ENCODE data around the gene SIRPA. TPM values are rescaled to one million over a fixed set of nuclear protein-coding genes. Genes with fewer than 3 reads are reported as not detected.

Gene SIRPA
- total and polyA plus RNA-seq, 2 experiments from 2014 or later: 16.0 to 18.6 TPM

DNA sequence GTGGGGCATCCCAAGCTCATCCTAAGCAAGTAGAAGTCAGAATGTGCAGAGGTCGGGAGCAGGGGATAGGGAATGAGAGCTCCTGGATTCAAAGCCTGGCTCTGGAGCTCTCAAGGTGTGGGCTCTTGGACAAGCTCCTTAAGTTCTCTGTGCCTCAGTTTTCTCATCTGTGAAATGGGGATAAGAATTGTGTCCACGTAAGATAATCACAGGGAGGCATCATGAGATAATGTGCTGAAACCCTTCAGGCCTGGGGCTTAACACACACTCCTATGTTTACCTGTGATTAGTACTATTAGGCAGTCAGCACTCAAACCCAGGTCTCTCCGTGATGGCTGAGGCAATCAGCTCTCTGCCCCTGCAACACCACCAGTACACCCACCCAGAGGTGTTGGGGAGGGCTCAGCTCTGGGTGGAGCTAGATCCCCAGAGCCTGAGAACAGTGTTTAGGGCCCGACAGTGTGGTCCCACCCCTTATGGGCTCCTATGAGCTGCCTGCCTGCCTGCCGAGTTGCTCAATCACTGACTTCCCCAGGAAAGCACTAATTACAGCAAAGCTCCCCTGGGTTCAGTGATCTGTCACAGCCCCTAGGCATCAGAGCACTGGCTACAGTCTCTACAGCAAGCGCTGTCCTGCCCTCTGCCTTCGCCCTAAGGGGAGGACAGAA lies 6.3 kb upstream of the SIRPA start:
- no peak overlapping the region for H3K27ac ChIP-seq
- no peak for TF ChIP-seq EZH2phosphoT487 (IDR thresholded peaks at IDR 0.05; ENCODE audit: low read depth, severe bottlenecking, unreplicated experiment)
- TF ChIP-seq, protein P1, sequence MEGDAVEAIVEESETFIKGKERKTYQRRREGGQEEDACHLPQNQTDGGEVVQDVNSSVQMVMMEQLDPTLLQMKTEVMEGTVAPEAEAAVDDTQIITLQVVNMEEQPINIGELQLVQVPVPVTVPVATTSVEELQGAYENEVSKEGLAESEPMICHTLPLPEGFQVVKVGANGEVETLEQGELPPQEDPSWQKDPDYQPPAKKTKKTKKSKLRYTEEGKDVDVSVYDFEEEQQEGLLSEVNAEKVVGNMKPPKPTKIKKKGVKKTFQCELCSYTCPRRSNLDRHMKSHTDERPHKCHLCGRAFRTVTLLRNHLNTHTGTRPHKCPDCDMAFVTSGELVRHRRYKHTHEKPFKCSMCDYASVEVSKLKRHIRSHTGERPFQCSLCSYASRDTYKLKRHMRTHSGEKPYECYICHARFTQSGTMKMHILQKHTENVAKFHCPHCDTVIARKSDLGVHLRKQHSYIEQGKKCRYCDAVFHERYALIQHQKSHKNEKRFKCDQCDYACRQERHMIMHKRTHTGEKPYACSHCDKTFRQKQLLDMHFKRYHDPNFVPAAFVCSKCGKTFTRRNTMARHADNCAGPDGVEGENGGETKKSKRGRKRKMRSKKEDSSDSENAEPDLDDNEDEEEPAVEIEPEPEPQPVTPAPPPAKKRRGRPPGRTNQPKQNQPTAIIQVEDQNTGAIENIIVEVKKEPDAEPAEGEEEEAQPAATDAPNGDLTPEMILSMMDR (IDR thresholded peaks at IDR 0.05; ENCODE audit: poor library complexity): no peak
- TF ChIP-seq EZH2 (IDR thresholded peaks at IDR 0.05; ENCODE audit: borderline replicate concordance): no peak
- H3K9me2 ChIP-seq (replicated peaks; ENCODE audit: insufficient read depth): no peaks in the 10 kb centered on the region
- H3K79me2 ChIP-seq: no peaks in the 10 kb centered on the region
- H3K36me3 ChIP-seq (replicated peaks; ENCODE audit: insufficient read depth, low read depth): no peaks in the 10 kb centered on the region
- no peak overlapping the region for H2AFZ ChIP-seq
- no peaks in the 10 kb centered on the region for H3K9me3 ChIP-seq (ENCODE audit: low read depth)
- DNase-seq (ENCODE audit: low spot score): peak; percentile 45
- 55% methylated on average over 7 of the region's 7 CpGs for WGBS (ENCODE audit: low lambda C conversion rate, missing lambda C conversion rate)
- no peak overlapping the region for H3K4me3 ChIP-seq
- peaks cover 4% of the 10 kb centered on the region for H3K4me1 ChIP-seq (ENCODE audit: insufficient read depth)
- H4K20me1 ChIP-seq (ENCODE audit: insufficient read depth, poor library complexity, severe bottlenecking): no peaks in the 10 kb centered on the region
- no peak overlapping the region for H3K4me2 ChIP-seq
- H3K27me3 ChIP-seq: no peaks in the 10 kb centered on the region

DNA sequence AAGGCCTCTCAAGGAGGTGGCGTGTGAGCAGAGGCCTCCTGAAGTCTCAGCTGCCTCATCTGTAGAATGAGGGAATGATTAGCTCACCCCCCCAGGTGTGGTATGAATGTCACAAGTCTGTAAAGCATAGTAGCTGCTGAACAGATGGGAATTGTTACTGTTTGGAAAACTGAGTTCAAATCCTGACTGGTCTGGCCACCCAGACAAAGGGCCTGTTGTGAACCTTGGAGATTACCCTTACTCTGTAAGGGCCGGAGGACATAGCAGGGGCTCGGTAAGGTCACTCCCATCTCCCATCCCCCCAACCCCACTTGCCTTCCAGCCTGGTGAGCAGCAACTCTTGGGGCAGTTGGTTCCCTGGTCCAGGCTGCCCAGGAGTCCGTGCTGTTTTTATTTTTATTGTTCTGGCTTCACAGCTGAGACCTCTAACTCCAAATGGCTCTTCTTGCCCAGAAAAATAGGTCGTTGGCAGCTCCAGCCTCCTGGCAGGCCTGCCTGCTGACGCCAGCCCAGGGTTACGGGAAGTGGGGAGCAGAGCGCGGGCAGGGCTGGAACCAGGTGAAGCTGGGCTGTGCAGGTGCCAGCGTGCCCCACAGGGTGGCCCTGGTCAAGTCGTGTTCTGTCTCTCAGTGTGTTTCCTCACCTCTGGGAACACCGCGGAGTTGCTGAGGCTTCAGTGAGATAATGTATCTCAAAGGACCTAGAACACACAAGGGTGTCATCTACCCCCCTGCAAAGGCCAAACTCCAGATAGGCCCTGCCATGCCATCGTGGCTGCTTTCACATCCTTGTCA lies 4.5 kb upstream of the SIRPA start:
- WGBS (ENCODE audit: low lambda C conversion rate, missing lambda C conversion rate): 90% methylated on average over 14 of the region's 14 CpGs
- TF ChIP-seq EZH2phosphoT487 (IDR thresholded peaks at IDR 0.05; ENCODE audit: low read depth, severe bottlenecking, unreplicated experiment): no peak
- TF ChIP-seq, protein P1 (IDR thresholded peaks at IDR 0.05; ENCODE audit: poor library complexity): no peak
- Histone ChIP-seq H3K9me3 (ENCODE audit: low read depth) (no peaks in the 10 kb centered on the region), H3K27me3 (no peaks in the 10 kb centered on the region), H3K4me3 (no peak overlapping the region), H3K79me2 (peaks cover 4% of the 10 kb centered on the region), H3K4me2 (no peak overlapping the region), H4K20me1 (ENCODE audit: insufficient read depth, poor library complexity, severe bottlenecking) (no peaks in the 10 kb centered on the region), H3K27ac (no peak overlapping the region), H3K36me3 (replicated peaks; ENCODE audit: insufficient read depth, low read depth) (no peaks in the 10 kb centered on the region), H3K9me2 (replicated peaks; ENCODE audit: insufficient read depth) (no peaks in the 10 kb centered on the region), H3K4me1 (ENCODE audit: insufficient read depth) (peaks cover 7% of the 10 kb centered on the region), H2AFZ (no peak overlapping the region)
- no peak for DNase-seq (ENCODE audit: low spot score)

DNA sequence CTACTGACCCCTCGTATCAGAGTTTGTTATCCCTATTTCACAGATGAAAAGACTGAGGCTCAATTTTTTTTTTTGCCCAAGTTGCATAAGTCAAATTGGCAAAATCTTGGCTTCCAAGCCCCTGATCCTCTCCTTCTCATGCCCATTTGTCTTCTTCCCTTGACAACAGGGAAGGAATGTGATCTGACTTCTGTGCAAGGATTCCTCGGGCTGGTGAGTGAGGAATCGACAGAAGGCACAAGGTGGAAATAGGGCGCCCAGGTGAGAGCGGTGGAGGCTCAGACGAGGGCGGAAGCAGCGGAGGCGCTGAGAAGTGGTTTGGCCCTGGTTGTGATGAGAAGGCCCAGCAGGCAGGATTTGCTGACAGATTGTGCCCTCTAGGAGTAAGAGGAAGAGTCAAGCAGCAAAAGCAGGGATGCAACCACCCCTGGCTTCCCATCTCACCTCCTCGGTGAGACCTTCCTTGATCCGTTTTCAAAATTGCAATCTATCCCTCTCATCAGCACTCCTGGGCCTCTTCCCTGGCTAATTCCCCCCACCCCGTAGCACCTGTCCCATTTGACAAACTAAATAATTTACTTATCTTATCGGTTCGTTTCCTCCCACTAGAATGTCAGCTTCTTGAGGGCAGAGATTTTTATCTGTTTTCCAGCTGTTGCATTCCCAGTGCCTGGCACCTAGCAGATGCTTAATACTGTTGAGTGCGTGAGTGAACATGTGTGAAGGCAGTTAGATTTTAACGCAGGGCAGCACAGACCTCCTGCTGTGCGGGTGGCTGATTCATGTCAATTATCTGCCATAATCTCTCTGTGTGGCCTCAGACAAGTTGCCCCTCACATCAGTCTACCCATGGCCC lies 3.7 kb upstream of the SIRPA start:
- H2AFZ ChIP-seq: no peak overlapping the region
- H3K9me3 ChIP-seq (ENCODE audit: low read depth): no peaks in the 10 kb centered on the region
- WGBS (ENCODE audit: low lambda C conversion rate, missing lambda C conversion rate): 71% methylated on average over 17 of the region's 17 CpGs
- no peaks in the 10 kb centered on the region for H3K9me2 ChIP-seq (replicated peaks; ENCODE audit: insufficient read depth)
- no peaks in the 10 kb centered on the region for H3K36me3 ChIP-seq (replicated peaks; ENCODE audit: insufficient read depth, low read depth)
- peaks cover 9% of the 10 kb centered on the region for H3K79me2 ChIP-seq
- H3K4me3 ChIP-seq: no peak overlapping the region
- no peak overlapping the region for H3K4me2 ChIP-seq
- H3K4me1 ChIP-seq (ENCODE audit: insufficient read depth): peaks cover 8% of the 10 kb centered on the region
- no peak for DNase-seq (ENCODE audit: low spot score)
- H4K20me1 ChIP-seq (ENCODE audit: insufficient read depth, poor library complexity, severe bottlenecking): no peaks in the 10 kb centered on the region
- H3K27me3 ChIP-seq: no peaks in the 10 kb centered on the region
- no peak overlapping the region for H3K27ac ChIP-seq
- no peak for TF ChIP-seq EZH2 (IDR thresholded peaks at IDR 0.05; ENCODE audit: borderline replicate concordance)
- no peak for TF ChIP-seq EZH2phosphoT487 (IDR thresholded peaks at IDR 0.05; ENCODE audit: low read depth, severe bottlenecking, unreplicated experiment)
